Parathyroid adenoma (tissue), 2 donors: ENCODE data around the gene RNF128.

Experiments
- H2AFZ ChIP-seq: fragments of 300-600 bp; sonication (generic); one replicate; pipeline ENCODE4 v1.7.0; 2017; ENCODE audit warnings: antibody characterized with exemption, mild to moderate bottlenecking
- H3K27ac ChIP-seq: fragments of 300-600 bp; sonication (generic); one replicate; pipeline ENCODE4 v1.7.0; 2017
- H3K27me3 ChIP-seq: fragments of 300-600 bp; sonication (generic); one replicate; pipeline ENCODE4 v1.7.0; 2017; ENCODE audit warnings: low read length; ENCODE audit not compliant: control insufficient read depth, insufficient read depth
- H3K36me3 ChIP-seq: fragments of 300-600 bp; sonication (generic); one replicate; pipeline ENCODE4 v1.7.0; 2017; ENCODE audit warnings: low read length; ENCODE audit not compliant: control insufficient read depth, insufficient read depth
- H3K4me1 ChIP-seq: fragments of 300-600 bp; sonication (generic); one replicate; pipeline ENCODE4 v1.7.0; 2017; ENCODE audit warnings: control low read depth
- H3K4me2 ChIP-seq: fragments of 300-600 bp; sonication (generic); one replicate; pipeline ENCODE4 v1.7.0; 2017; ENCODE audit warnings: low read length
- H3K4me3 ChIP-seq: fragments of 300-600 bp; sonication (generic); one replicate; pipeline ENCODE4 v1.7.0; 2017; ENCODE audit warnings: low read depth, low read length
- H3K79me2 ChIP-seq: fragments of 300-600 bp; sonication (generic); one replicate; pipeline ENCODE4 v1.7.0; 2017; ENCODE audit warnings: control low read depth
- H3K9ac ChIP-seq: fragments of 300-600 bp; sonication (generic); one replicate; pipeline ENCODE4 v1.7.0; 2017; ENCODE audit warnings: mild to moderate bottlenecking
- H3K9me3 ChIP-seq: fragments of 300-600 bp; sonication (generic); one replicate; pipeline ENCODE4 v1.7.0; 2017; ENCODE audit warnings: low read length; ENCODE audit not compliant: control insufficient read depth
- TF ChIP-seq, protein P1 (sequence below): fragments of 300-600 bp; sonication (generic); IDR thresholded peaks from one replicate; pipeline ENCODE4 v1.7.0; 2017; ENCODE audit warnings: antibody characterized with exemption, mild to moderate bottlenecking
- donor health status: primary hyperparathyroidism.

RNF128 gene

DNA sequence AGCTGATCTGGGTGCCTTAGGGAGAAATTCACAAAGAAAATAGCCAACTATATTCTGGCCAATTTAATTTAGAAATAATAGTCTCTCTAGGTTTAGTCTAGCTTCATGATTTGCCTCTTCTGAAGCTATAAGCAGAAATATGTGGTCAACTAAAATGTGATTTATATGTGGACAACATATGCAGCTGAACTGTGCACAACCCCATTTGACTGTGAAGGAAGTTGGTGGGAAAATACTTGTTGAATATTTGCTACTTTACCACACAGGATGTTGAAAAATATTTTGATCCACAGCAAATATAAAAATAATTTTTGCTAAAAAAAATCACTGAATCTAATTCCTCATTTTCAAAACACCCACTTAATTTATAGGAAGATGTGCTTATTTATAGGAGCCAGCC, 15.7 kb upstream of the RNF128 start:
- H3K4me2 ChIP-seq, result no peak overlapping the region
- no peak overlapping the region for H2AFZ ChIP-seq
- H3K27ac ChIP-seq, result no peak overlapping the region
- no peaks in the 10 kb centered on the region for H3K9me3 ChIP-seq
- no peak overlapping the region for H3K9ac ChIP-seq
- H3K36me3 ChIP-seq, result no peaks in the 10 kb centered on the region
- no peaks in the 10 kb centered on the region for H3K4me1 ChIP-seq
- H3K4me3 ChIP-seq, result no peak overlapping the region
- no peaks in the 10 kb centered on the region for H3K79me2 ChIP-seq
- H3K27me3 ChIP-seq, result no peaks in the 10 kb centered on the region
- TF ChIP-seq, protein P1, sequence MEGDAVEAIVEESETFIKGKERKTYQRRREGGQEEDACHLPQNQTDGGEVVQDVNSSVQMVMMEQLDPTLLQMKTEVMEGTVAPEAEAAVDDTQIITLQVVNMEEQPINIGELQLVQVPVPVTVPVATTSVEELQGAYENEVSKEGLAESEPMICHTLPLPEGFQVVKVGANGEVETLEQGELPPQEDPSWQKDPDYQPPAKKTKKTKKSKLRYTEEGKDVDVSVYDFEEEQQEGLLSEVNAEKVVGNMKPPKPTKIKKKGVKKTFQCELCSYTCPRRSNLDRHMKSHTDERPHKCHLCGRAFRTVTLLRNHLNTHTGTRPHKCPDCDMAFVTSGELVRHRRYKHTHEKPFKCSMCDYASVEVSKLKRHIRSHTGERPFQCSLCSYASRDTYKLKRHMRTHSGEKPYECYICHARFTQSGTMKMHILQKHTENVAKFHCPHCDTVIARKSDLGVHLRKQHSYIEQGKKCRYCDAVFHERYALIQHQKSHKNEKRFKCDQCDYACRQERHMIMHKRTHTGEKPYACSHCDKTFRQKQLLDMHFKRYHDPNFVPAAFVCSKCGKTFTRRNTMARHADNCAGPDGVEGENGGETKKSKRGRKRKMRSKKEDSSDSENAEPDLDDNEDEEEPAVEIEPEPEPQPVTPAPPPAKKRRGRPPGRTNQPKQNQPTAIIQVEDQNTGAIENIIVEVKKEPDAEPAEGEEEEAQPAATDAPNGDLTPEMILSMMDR, result no peak

DNA sequence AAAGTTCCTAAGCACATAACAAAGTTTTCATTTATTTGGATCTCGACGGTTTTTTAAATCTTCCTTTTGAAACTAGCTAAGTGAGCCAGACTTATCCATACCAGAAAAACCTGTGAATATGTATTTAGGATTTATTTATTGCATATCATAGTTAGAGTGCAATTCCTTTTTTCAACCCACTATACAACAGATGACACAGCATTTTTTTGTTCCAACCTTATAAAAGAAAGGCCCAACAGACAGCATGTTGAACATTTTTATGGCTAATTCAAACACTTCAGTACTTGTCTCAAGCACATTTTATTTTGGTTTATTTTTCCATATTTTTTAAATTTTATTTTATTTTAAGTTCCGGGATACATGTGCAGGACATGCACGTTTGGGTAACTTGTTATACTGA, 15.1 kb upstream of the RNF128 start:
- Histone ChIP-seq H3K79me2 (no peaks in the 10 kb centered on the region), H3K4me3 (no peak overlapping the region), H3K27me3 (no peaks in the 10 kb centered on the region), H2AFZ (no peak overlapping the region), H3K4me2 (no peak overlapping the region), H3K27ac (no peak overlapping the region), H3K4me1 (no peaks in the 10 kb centered on the region), H3K9ac (no peak overlapping the region), H3K36me3 (no peaks in the 10 kb centered on the region), H3K9me3 (no peaks in the 10 kb centered on the region)
- TF ChIP-seq, protein P1, result no peak

DNA sequence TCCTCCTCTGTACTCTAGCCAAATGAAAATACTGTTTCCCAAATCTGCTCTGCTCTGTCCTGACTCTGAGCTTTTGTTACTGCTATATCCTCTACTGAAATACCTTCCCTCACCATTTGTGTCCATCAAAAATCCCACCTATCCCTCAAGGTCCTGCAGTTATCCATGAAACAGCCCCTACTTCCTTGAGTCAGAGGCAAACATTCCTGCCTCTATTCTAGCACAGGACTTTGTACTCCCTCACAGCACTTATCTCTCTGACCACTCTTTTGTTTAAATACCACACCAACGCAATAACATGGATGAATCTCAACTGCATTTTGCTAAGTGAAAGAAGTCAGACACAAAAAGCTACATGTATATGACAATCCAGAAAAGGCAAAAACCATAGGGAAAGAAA, 10.5 kb upstream of the RNF128 start:
- H3K9ac ChIP-seq, result no peak overlapping the region
- no peak overlapping the region for H3K4me3 ChIP-seq
- no peaks in the 10 kb centered on the region for H3K79me2 ChIP-seq
- no peaks in the 10 kb centered on the region for H3K27me3 ChIP-seq
- H3K27ac ChIP-seq, result no peak overlapping the region
- H3K9me3 ChIP-seq, result no peaks in the 10 kb centered on the region
- TF ChIP-seq, protein P1, result no peak
- H3K36me3 ChIP-seq, result no peaks in the 10 kb centered on the region
- no peak overlapping the region for H2AFZ ChIP-seq
- no peaks in the 10 kb centered on the region for H3K4me1 ChIP-seq
- no peak overlapping the region for H3K4me2 ChIP-seq

DNA sequence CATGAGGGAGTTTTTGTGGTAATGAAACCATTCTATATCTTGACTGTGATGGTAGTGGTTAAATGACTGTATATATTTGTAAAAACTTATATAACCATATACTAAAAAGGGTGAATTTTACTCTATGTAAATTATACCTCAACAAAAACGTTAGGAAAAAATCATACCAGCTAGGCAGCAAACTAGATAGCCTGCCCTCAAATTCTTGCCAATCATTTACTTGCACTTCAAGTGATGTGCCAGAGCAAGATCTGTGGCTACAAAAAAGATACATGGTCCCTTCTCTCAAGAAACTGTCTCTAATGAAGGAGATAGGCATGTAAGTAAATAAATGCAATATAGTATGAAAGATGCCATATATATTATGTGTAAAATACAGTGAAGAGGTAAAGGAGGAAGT, 10.0 kb upstream of the RNF128 start:
- Histone ChIP-seq H3K4me1 (no peaks in the 10 kb centered on the region), H3K9me3 (no peaks in the 10 kb centered on the region), H2AFZ (no peak overlapping the region), H3K4me2 (no peak overlapping the region), H3K79me2 (no peaks in the 10 kb centered on the region), H3K27me3 (no peaks in the 10 kb centered on the region), H3K4me3 (no peak overlapping the region), H3K9ac (no peak overlapping the region), H3K27ac (no peak overlapping the region), H3K36me3 (no peaks in the 10 kb centered on the region)
- TF ChIP-seq, protein P1, result no peak

DNA sequence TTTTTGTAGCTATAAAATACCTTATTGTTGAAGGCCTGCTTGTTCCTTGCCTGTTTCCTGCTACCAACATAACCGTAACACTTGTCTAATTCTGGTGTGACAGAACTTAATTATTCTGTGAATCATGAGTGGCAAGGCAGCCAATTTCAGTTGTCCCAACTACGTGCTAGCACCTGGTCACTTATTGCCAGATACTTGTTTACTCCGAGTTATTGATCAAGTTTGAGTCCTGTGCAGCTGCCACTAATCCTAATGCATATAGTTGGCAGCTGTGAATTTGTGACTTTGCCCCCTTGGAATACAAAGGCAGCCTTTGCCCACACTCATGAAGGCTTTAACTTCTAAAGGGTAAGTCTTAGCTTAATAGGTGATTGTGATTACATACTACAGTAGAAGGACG, 7.8 kb upstream of the RNF128 start:
- Histone ChIP-seq H3K27me3 (no peaks in the 10 kb centered on the region), H3K4me2 (no peak overlapping the region), H3K9ac (no peak overlapping the region), H3K9me3 (no peaks in the 10 kb centered on the region), H2AFZ (no peak overlapping the region), H3K4me3 (no peak overlapping the region), H3K79me2 (no peaks in the 10 kb centered on the region), H3K27ac (no peak overlapping the region), H3K4me1 (no peaks in the 10 kb centered on the region), H3K36me3 (no peaks in the 10 kb centered on the region)
- TF ChIP-seq, protein P1, result no peak
